Fibroblast of lung (primary cell): ENCODE data around the gene PCGF1.

Experiments
- EZH2 ChIP-seq: IDR thresholded peaks from 2 replicates; pipeline ENCODE4 v1.5.1; 2012; ENCODE audit warnings: low read length, control low read depth, mild to moderate bottlenecking; ENCODE audit errors: missing control alignments
- TF ChIP-seq, protein P1 (sequence below), 2 donors: IDR thresholded peaks in 1 of 2; conservative IDR thresholded peaks in 1 of 2; 1 replicate in 1 of 2; 2 replicates in 1 of 2; pipeline ENCODE4 v1.5.1; 2011 to 2012; ENCODE audit warnings: low read length in 2 of 2, control low read depth in 1 of 2, inconsistent platforms in 1 of 2, low read depth in 1 of 2, mild to moderate bottlenecking in 1 of 2

DNA sequence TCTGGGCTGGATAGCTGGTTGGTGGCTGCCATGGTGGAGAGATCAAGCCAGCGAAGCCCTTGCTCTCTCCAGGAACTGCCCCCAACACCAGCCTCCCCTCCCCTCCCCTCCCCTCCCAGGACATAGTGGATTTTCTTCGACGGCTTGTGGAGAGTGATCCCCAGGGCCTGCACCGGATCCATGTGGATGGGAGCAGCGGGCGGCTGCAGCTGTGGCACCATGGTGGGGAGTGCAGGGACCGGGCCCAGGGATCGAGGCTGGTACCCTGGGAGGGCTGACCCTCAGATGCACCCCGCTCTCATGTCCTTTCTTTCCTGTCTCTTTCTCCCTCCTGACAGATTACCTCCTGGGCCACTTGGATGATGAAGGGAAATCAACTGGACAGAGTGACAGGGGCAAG lies 17.6 kb downstream of the PCGF1 start:
- TF ChIP-seq, protein P1, sequence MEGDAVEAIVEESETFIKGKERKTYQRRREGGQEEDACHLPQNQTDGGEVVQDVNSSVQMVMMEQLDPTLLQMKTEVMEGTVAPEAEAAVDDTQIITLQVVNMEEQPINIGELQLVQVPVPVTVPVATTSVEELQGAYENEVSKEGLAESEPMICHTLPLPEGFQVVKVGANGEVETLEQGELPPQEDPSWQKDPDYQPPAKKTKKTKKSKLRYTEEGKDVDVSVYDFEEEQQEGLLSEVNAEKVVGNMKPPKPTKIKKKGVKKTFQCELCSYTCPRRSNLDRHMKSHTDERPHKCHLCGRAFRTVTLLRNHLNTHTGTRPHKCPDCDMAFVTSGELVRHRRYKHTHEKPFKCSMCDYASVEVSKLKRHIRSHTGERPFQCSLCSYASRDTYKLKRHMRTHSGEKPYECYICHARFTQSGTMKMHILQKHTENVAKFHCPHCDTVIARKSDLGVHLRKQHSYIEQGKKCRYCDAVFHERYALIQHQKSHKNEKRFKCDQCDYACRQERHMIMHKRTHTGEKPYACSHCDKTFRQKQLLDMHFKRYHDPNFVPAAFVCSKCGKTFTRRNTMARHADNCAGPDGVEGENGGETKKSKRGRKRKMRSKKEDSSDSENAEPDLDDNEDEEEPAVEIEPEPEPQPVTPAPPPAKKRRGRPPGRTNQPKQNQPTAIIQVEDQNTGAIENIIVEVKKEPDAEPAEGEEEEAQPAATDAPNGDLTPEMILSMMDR (conservative IDR thresholded peaks at IDR 0.05 in 1 of 2, IDR thresholded peaks at IDR 0.05 in 1 of 2; ENCODE audit: low read depth in 1 of 2, low read length in 2 of 2): no peak
- TF ChIP-seq EZH2: no peak
